Lower leg skin (tissue), 4 donors: Measurements from ENCODE around the gene OR52I2. TPM values are rescaled to one million over a fixed set of nuclear protein-coding genes. Genes with fewer than 3 reads are reported as not detected.

Experiments
- DNase-seq, 2 donors: peaks; one replicate each; pipeline ENCODE4 v3.0.0-alpha.2; 2019; ENCODE audit warnings: low spot score in 2 of 2
- H3K4me3 ChIP-seq: fragments of 200-600 bp; sonication (generic); 2 replicates; pipeline ENCODE4 v1.5.1; 2017; ENCODE audit warnings: mild to moderate bottlenecking, low read depth; ENCODE audit not compliant: poor library complexity, severe bottlenecking
- POLR2A ChIP-seq, 2 donors: fragments of 450-650 bp; IDR thresholded peaks; one replicate each; pipeline ENCODE4 v1.6.1; 2016 to 2017; ENCODE audit warnings: antibody characterized with exemption in 2 of 2, mild to moderate bottlenecking in 1 of 2, moderate library complexity in 1 of 2
- WGBS, 2 donors: methylation state at CpG; one replicate each; pipeline ENCODE4 v1.1.5; 2018; 5-methylcytosine and 5-hydroxymethylcytosine counted together
- intact Hi-C: fragments of 100-400 bp; cut with DNase I; formaldehyde crosslinking; loops from one replicate; pipeline ENCODE4 v1.15.0; 2023; ENCODE audit warnings: low total_unique reads
- total RNA-seq, 4 donors: library from RNA; depleted of rRNA; stranded (reverse); fragments of >200 nt; gene quantifications; one replicate each; pipeline ENCODE4 v1.1.0, GENCODE V29; 2016
- TF ChIP-seq, protein P1 (sequence below), 3 donors: fragments of 450-650 bp; IDR thresholded peaks; one replicate each; pipeline ENCODE4 v1.5.1; 2016; ENCODE audit warnings: antibody characterized with exemption in 3 of 3, mild to moderate bottlenecking in 3 of 3, moderate library complexity in 2 of 3

The OR52I2 gene
- total RNA-seq, 4 donors from 2014 or later, result not detected

GRCh38 chr11:4569075-4569474 is 12.5 kb upstream of the OR52I2 start:
- WGBS, 2 donors, result 93 to 96% methylated on average over 18 of the region's 18 CpGs
- no peak for DNase-seq
- intact Hi-C loops, result no loop called here
- TF ChIP-seq, protein P1, sequence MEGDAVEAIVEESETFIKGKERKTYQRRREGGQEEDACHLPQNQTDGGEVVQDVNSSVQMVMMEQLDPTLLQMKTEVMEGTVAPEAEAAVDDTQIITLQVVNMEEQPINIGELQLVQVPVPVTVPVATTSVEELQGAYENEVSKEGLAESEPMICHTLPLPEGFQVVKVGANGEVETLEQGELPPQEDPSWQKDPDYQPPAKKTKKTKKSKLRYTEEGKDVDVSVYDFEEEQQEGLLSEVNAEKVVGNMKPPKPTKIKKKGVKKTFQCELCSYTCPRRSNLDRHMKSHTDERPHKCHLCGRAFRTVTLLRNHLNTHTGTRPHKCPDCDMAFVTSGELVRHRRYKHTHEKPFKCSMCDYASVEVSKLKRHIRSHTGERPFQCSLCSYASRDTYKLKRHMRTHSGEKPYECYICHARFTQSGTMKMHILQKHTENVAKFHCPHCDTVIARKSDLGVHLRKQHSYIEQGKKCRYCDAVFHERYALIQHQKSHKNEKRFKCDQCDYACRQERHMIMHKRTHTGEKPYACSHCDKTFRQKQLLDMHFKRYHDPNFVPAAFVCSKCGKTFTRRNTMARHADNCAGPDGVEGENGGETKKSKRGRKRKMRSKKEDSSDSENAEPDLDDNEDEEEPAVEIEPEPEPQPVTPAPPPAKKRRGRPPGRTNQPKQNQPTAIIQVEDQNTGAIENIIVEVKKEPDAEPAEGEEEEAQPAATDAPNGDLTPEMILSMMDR (IDR thresholded peaks at IDR 0.05), result no peak
- no peak for TF ChIP-seq POLR2A (IDR thresholded peaks at IDR 0.05)
- no peak overlapping the region for H3K4me3 ChIP-seq

- H3K4me3 ChIP-seq, result no peak overlapping the region
- intact Hi-C loops, result no loop called here
- 61 to 69% methylated on average over 3 of the region's 3 CpGs for WGBS, 2 donors
- TF ChIP-seq POLR2A (IDR thresholded peaks at IDR 0.05), result no peak
- TF ChIP-seq, protein P1 (IDR thresholded peaks at IDR 0.05), result no peak
- DNase-seq, result no peak
Observed at GRCh38 chr11:4576880-4577279, 4.7 kb upstream of the OR52I2 start.

DNA sequence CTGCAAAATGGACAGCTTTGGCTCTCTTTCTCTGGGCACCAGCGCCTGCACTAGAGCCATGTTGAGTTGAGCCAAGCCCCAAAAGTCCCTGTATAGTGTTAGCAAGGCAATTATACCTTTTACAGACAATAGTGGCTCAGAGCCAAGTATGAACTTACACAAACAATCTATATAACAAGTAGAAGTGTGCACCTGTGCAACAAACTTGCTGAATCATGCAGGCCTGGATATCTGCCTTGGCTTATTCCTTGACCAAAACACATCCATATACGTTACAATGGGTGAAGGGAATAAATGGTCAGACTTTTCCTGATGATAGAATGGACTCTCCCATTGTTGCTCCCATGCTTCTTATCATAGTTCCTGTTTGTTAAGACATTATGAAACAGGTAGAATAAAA is 3.8 kb upstream of the OR52I2 start:
- DNase-seq, result no peak
- 58 to 75% methylated on average over 2 of the region's 2 CpGs for WGBS, 2 donors
- intact Hi-C loops, result no loop called here
- TF ChIP-seq, protein P1 (IDR thresholded peaks at IDR 0.05), result no peak
- no peak for TF ChIP-seq POLR2A (IDR thresholded peaks at IDR 0.05)
- no peak overlapping the region for H3K4me3 ChIP-seq

DNA sequence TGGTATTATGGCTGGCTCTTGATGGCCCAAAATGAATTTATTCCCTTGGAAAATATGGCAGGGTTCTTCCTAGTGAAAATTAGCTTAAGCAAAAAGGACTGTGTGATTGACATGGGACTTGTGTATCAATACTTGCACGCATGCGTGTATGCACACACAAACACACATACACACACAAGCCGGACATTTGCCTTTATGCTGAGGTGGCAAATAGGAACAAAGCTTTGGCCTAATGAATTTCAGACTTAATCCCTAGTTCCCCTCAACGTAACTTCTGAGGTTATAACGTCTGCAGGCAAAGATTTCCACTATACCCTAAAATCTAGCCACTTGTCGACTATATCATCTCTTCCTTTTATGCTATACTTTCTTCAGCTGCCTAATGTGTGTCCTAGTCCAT is 2.9 kb upstream of the OR52I2 start:
- no peak for DNase-seq
- H3K4me3 ChIP-seq, result no peak overlapping the region
- TF ChIP-seq POLR2A (IDR thresholded peaks at IDR 0.05), result no peak
- TF ChIP-seq, protein P1 (IDR thresholded peaks at IDR 0.05), result no peak
- intact Hi-C loops, result no loop called here
- WGBS, 2 donors, result 83 to 87% methylated on average over 6 of the region's 6 CpGs

DNA sequence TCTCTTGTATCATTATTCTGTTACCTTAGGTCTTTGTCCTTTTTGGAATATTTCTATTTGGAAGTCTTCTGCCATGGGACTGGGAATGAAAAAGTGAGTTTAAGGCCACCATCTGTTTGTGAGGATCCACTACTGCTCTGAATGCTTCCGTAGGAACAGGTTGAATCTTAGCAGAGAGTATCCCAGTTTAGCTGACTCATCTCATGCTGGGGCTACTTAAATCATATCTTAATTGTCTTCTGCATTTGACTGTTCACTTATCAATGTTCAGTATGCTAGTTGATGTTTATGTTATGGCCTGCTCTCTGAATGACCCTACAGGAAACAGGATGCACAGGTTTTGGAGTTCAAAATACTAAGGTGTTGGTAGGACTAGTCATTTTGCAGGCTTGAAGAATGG is 1.4 kb upstream of the OR52I2 start:
- no peak for DNase-seq
- intact Hi-C loops, result no loop called here
- TF ChIP-seq POLR2A (IDR thresholded peaks at IDR 0.05), result no peak
- TF ChIP-seq, protein P1 (IDR thresholded peaks at IDR 0.05), result no peak
- 78 to 84% methylated on average over 1 of the region's 1 CpG for WGBS, 2 donors
- no peak overlapping the region for H3K4me3 ChIP-seq

GRCh38 chr11:4589017-4589416 is 7.5 kb downstream of the OR52I2 start:
- 73 to 76% methylated on average over 3 of the region's 3 CpGs for WGBS, 2 donors
- DNase-seq, result no peak
- intact Hi-C loops, result no loop called here
- TF ChIP-seq, protein P1 (IDR thresholded peaks at IDR 0.05), result no peak
- TF ChIP-seq POLR2A (IDR thresholded peaks at IDR 0.05), result no peak
- no peak overlapping the region for H3K4me3 ChIP-seq
